Testis (tissue), 3 donors: ENCODE measurements around the gene FYCO1. TPM values are rescaled to one million over a fixed set of nuclear protein-coding genes. Genes with fewer than 3 reads are reported as not detected.

Experiments used
- DNase-seq: peaks from one replicate; pipeline ENCODE4 v3.0.0-alpha.2; 2019
- H3K27ac ChIP-seq, 2 donors: fragments of 200-600 bp; sonication (generic); one replicate each; pipeline ENCODE4 v1.5.1; 2019
- H3K27me3 ChIP-seq: fragments of 200-600 bp; sonication (generic); one replicate; pipeline ENCODE4 v1.5.1; 2019
- H3K36me3 ChIP-seq: fragments of 200-600 bp; sonication (generic); one replicate; pipeline ENCODE4 v1.5.1; 2017; ENCODE audit warnings: low read depth; ENCODE audit errors: missing control alignments
- H3K4me1 ChIP-seq: fragments of 200-600 bp; sonication (generic); one replicate; pipeline ENCODE4 v1.5.1; 2019
- H3K4me3 ChIP-seq, 2 donors: fragments of 200-600 bp; sonication (generic); one replicate each; pipeline ENCODE4 v1.5.1; 2017 to 2019
- H3K9me3 ChIP-seq: fragments of 200-600 bp; sonication (generic); one replicate; pipeline ENCODE4 v1.5.1; 2017
- POLR2A ChIP-seq: fragments of 450-650 bp; IDR thresholded peaks from one replicate; pipeline ENCODE4 v1.6.1; 2017; ENCODE audit warnings: antibody characterized with exemption, mild to moderate bottlenecking, moderate library complexity
- WGBS, 2 donors: methylation state at CpG; one replicate each; pipeline ENCODE4 v1.1.5; 2018; 5-methylcytosine and 5-hydroxymethylcytosine counted together
- intact Hi-C: fragments of 100-400 bp; cut with DNase I; formaldehyde crosslinking; loops from one replicate; pipeline ENCODE4 v1.15.1; 2023; ENCODE audit warnings: low total_unique reads
- polyA plus RNA-seq: library from polyadenylated mRNA; stranded (reverse); fragments of 350-450 nt; fragmentation: Illumina TruSeq; extraction: RNeasy Lipid Tissue Mini Kit (QIAGEN cat#74804); gene quantifications from one replicate; pipeline ENCODE4 v1.2.3, GENCODE V29; 2014; ENCODE audit warnings: low read depth, low replicate concordance; ENCODE audit not compliant: insufficient read depth
- total RNA-seq, 2 donors: library from RNA; depleted of rRNA; stranded (reverse); fragments of >200 nt; gene quantifications; one replicate each; pipeline ENCODE4 v1.2.3, GENCODE V29; 2016
- TF ChIP-seq, protein P1 (sequence below), 3 experiments: fragments of 450-650 bp in 2 of 3; fragments of 200-600 bp in 1 of 3; sonication (generic) in 1 of 3; IDR thresholded peaks; one replicate each; pipeline ENCODE4 v1.5.1; 2016 to 2019; ENCODE audit warnings: antibody characterized with exemption in 3 of 3, mild to moderate bottlenecking in 2 of 3, moderate library complexity in 1 of 3

Gene FYCO1
- total and polyA plus RNA-seq, 3 donors from 2014 or later = 12.8 to 24.2 (median 21.7) TPM

DNA sequence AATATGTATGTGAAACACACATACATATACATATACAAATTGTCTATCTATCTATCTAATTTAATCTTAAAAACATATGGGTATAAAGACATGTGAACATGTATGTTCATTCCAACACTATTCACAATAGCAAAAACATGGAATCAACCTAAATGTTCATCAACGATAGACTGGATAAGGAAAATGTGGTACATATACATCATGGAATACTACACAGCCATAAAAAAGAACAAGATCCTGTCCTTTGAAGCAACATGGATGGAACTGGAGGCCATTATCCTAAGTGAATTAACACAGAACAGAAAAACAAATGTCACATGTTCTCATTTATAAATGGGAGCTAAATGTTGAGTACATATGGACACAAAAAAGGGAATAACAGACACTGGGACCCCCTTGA is 103.5 kb downstream of the FYCO1 start:
- no peak overlapping the region for H3K27ac ChIP-seq
- H3K4me3 ChIP-seq = no peak overlapping the region
- H3K27me3 ChIP-seq = no peaks in the 10 kb centered on the region
- H3K36me3 ChIP-seq = no peaks in the 10 kb centered on the region
- TF ChIP-seq, protein P1, sequence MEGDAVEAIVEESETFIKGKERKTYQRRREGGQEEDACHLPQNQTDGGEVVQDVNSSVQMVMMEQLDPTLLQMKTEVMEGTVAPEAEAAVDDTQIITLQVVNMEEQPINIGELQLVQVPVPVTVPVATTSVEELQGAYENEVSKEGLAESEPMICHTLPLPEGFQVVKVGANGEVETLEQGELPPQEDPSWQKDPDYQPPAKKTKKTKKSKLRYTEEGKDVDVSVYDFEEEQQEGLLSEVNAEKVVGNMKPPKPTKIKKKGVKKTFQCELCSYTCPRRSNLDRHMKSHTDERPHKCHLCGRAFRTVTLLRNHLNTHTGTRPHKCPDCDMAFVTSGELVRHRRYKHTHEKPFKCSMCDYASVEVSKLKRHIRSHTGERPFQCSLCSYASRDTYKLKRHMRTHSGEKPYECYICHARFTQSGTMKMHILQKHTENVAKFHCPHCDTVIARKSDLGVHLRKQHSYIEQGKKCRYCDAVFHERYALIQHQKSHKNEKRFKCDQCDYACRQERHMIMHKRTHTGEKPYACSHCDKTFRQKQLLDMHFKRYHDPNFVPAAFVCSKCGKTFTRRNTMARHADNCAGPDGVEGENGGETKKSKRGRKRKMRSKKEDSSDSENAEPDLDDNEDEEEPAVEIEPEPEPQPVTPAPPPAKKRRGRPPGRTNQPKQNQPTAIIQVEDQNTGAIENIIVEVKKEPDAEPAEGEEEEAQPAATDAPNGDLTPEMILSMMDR (IDR thresholded peaks at IDR 0.05) = no peak
- no peak for TF ChIP-seq POLR2A
- H3K4me1 ChIP-seq = no peaks in the 10 kb centered on the region
- WGBS, 2 donors = 91 to 95% methylated on average over 1 of the region's 1 CpG
- H3K9me3 ChIP-seq = no peaks in the 10 kb centered on the region
- DNase-seq = no peak
- intact Hi-C loops = no loop called here

GRCh38 chr3:45890405-45890804 is 105.2 kb downstream of the FYCO1 start:
- DNase-seq = peak; percentile 20
- WGBS, 2 donors = 53 to 61% methylated on average over 3 of the region's 3 CpGs

GRCh38 chr3:45889337-45889736 is 106.3 kb downstream of the FYCO1 start:
- Histone ChIP-seq H3K27ac (no peak overlapping the region), H3K9me3 (no peaks in the 10 kb centered on the region), H3K36me3 (no peaks in the 10 kb centered on the region), H3K4me3 (no peak overlapping the region), H3K4me1 (no peaks in the 10 kb centered on the region), H3K27me3 (no peaks in the 10 kb centered on the region)
- intact Hi-C loops = no loop called here
- no peak for TF ChIP-seq POLR2A
- TF ChIP-seq, protein P1 (IDR thresholded peaks at IDR 0.05) = no peak
- DNase-seq = no peak
- 75 to 86% methylated on average over 4 of the region's 4 CpGs for WGBS, 2 donors

More at GRCh38 chr3:45890405-45890804, 105.2 kb downstream of the FYCO1 start:
- Histone ChIP-seq H3K9me3 (no peaks in the 10 kb centered on the region), H3K36me3 (no peaks in the 10 kb centered on the region), H3K27me3 (no peaks in the 10 kb centered on the region), H3K27ac (no peak overlapping the region), H3K4me1 (no peaks in the 10 kb centered on the region), H3K4me3 (no peak overlapping the region)
- TF ChIP-seq, protein P1 (IDR thresholded peaks at IDR 0.05) = no peak
- no peak for TF ChIP-seq POLR2A
- intact Hi-C loops = no loop called here

- Histone ChIP-seq H3K4me3 (no peak overlapping the region), H3K36me3 (no peaks in the 10 kb centered on the region), H3K9me3 (no peaks in the 10 kb centered on the region), H3K27ac (no peak overlapping the region), H3K4me1 (no peaks in the 10 kb centered on the region), H3K27me3 (no peaks in the 10 kb centered on the region)
- 76 to 77% methylated on average over 7 of the region's 7 CpGs for WGBS, 2 donors
- DNase-seq = no peak
- intact Hi-C loops = no loop called here
- TF ChIP-seq, protein P1 (IDR thresholded peaks at IDR 0.05) = no peak
- no peak for TF ChIP-seq POLR2A
Measured at GRCh38 chr3:45887759-45888511, 107.7 kb downstream of the FYCO1 start.

- WGBS, 2 donors = 69 to 73% methylated on average over 4 of the region's 4 CpGs
- no peak overlapping the region for H3K27ac ChIP-seq
- H3K9me3 ChIP-seq = no peaks in the 10 kb centered on the region
- no peaks in the 10 kb centered on the region for H3K36me3 ChIP-seq
- DNase-seq = no peak
- no peak for TF ChIP-seq POLR2A
- TF ChIP-seq, protein P1 (IDR thresholded peaks at IDR 0.05) = no peak
- H3K4me3 ChIP-seq = no peak overlapping the region
- no peaks in the 10 kb centered on the region for H3K27me3 ChIP-seq
- H3K4me1 ChIP-seq = no peaks in the 10 kb centered on the region
- intact Hi-C loops = no loop called here
Measured at GRCh38 chr3:45887285-45887684, 108.3 kb downstream of the FYCO1 start.
